AG04449 (cell line): ENCODE measurements around the gene OSGIN1.

Source experiments
- CTCF ChIA-PET: fragments of 350-600 bp; formaldehyde crosslinking; extraction: SDS; loops from one replicate; lab custom pipeline; 2021; ENCODE audit warnings: antibody characterized with exemption; lab: Yijun Ruan, JAX
- POLR2A ChIA-PET: fragments of 400-600, 350-600 bp; formaldehyde crosslinking; extraction: SDS; loops from one replicate; lab custom pipeline; 2020; ENCODE audit warnings: antibody characterized with exemption, inconsistent platforms; lab: Yijun Ruan, JAX
- DNase-seq: peaks from one replicate; pipeline ENCODE4 v3.0.0-alpha.2; 2010; ENCODE audit warnings: low read depth, low spot score
- H3K4me3 ChIP-seq: 2 replicates; pipeline ENCODE4 v1.5.1; 2011; ENCODE audit warnings: low read depth, mild to moderate bottlenecking, control low read depth, low read length
- TF ChIP-seq, protein P1 (sequence below): IDR thresholded peaks from one replicate; pipeline ENCODE4 v1.5.1; 2011; ENCODE audit warnings: mild to moderate bottlenecking, moderate library complexity, low read length, control low read depth, inconsistent platforms; ENCODE audit not compliant: insufficient read depth; ENCODE audit errors: missing control alignments

OSGIN1 gene

DNA sequence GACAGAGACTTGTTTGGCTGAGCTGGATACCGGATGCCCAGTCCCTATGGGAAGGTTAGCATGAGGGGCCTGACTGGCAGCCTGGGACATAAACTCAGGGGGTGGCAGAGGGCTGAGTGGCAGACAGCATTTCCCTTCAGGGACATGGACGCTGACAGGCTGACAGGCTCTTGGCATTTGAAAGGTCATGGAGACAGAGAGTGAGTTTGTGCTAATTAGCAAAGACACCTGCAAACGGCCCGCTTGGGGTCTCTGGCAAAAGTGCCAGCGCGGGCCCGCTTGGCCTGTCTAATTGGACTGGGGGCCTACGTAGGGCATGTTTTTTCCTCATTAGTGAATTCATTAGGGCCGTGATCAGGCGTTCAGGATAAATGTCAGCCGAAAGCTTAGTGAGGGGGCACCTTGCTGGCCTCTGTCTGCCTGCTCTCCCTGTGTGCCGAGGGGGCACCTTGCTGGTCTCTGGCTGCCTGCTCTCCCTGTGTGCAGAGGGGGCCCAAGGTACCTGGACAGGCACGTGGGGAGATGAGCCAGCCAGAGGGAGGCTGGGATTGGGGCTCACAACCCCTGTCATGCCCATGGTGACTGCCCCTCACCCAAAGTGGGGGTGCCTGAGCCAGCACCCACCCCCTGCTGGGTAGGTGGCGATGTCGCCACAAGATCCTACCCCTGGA lies 22.7 kb downstream of the OSGIN1 start:
- POLR2A ChIA-PET, result no interaction called here
- no peak overlapping the region for H3K4me3 ChIP-seq
- TF ChIP-seq, protein P1, sequence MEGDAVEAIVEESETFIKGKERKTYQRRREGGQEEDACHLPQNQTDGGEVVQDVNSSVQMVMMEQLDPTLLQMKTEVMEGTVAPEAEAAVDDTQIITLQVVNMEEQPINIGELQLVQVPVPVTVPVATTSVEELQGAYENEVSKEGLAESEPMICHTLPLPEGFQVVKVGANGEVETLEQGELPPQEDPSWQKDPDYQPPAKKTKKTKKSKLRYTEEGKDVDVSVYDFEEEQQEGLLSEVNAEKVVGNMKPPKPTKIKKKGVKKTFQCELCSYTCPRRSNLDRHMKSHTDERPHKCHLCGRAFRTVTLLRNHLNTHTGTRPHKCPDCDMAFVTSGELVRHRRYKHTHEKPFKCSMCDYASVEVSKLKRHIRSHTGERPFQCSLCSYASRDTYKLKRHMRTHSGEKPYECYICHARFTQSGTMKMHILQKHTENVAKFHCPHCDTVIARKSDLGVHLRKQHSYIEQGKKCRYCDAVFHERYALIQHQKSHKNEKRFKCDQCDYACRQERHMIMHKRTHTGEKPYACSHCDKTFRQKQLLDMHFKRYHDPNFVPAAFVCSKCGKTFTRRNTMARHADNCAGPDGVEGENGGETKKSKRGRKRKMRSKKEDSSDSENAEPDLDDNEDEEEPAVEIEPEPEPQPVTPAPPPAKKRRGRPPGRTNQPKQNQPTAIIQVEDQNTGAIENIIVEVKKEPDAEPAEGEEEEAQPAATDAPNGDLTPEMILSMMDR, result no peak
- no peak for DNase-seq
- CTCF ChIA-PET, result interaction anchor here (5.9 kb wide), 1 partner anchor 91 kb away, joined by 42 read pairs; no protein-coding TSS in a partner anchor

DNA sequence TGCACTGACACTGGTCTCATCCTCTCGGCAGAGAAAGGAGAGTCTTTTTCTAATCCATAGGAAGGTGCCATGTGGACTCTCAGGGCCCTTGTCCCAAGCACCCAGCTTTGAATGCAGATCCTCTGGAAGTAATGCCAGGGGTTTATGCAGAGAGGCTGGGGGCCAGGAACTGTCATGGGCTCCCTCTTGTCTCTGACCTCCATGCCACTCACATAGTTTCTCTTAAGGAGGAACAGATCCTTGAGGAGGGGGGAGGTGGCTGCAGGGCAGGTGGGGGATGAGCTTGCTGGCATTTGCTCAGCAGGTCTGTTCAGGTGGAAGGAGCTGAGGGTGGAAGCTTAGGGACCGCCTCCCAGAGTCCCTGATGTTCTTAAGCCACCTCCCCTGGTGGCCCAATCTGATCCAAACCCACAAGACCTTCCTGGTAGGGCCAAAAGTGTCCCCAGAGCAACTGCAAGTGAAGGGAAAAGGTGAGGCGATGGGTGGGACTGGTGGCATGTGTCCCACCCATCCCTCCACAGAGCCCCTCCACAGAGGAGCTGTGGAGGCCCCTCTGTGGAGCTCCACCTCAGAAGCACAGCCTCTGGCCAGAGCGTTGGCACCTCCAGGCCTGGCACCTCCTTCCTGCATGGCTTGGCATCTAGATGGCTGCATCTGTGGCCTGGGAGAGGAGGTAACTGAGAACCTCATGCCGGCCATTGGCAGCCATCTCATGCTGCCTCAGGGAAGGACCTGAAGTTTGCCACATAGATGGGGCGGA lies 24.2 kb downstream of the OSGIN1 start:
- POLR2A ChIA-PET, result no interaction called here
- no peak overlapping the region for H3K4me3 ChIP-seq
- DNase-seq, result no peak
- TF ChIP-seq, protein P1, result no peak
- CTCF ChIA-PET, result interaction anchor here (0.8 to 5.9 kb wide), 3 partner anchors 11 to 89 kb away, joined by 3 to 42 read pairs (median 4); no protein-coding TSS in a partner anchor

DNA sequence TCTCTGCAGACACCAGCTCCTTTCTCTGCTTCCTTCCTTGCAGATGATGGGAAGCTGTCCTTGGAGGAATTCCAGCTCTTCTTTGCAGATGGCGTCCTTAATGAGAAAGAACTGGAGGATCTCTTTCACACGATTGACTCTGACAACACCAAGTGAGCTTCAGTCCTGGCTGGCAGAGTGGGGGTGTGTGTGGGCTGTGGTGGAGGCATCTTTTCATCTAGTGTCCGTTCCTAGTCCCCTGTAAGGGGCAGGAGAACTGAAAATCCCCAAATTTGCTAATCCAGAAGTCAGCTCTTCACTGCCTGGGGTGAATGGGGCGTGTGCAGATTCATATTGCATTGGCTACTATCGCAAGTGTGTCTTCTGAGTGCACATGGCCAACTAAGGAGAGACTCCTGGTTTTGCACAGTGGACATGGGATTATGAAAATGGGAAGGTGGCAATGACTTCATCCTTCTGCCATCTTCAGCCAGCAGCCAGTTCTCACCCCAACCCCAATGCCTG lies 25.4 kb downstream of the OSGIN1 start:
- POLR2A ChIA-PET, result no interaction called here
- DNase-seq, result no peak
- H3K4me3 ChIP-seq, result no peak overlapping the region
- TF ChIP-seq, protein P1, result no peak
- CTCF ChIA-PET, result interaction anchor here (0.8 to 5.9 kb wide), 6 partner anchors 12 to 88 kb away, joined by 3 to 42 read pairs (median 4); no protein-coding TSS in a partner anchor

DNA sequence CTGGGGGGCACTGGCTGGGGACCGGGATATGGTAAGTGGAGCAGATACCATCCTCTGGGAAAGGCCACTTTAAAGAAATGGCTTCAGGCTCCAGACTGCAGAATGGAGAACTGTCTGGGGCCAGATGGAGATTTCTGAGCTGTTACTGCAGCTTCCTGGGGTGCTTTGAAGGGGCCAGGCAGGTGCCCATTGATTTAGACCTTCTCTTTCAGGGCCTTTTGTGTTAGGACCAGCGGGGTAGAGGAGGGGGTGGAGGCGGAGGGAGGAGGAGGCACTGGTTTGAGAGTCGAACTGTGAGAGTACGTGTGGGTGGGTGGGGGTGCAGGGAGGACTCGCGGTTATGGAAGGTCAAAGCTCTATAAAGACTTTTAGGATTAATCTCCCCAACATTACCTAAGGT lies 26.4 kb downstream of the OSGIN1 start:
- no peak for DNase-seq
- TF ChIP-seq, protein P1, result no peak
- no peak overlapping the region for H3K4me3 ChIP-seq
- ChIA-PET POLR2A (no interaction called here), CTCF (interaction anchor here (1.1 to 5.9 kb wide), 3 partner anchors 21 to 87 kb away, joined by 3 to 42 read pairs (median 4); no protein-coding TSS in a partner anchor)

DNA sequence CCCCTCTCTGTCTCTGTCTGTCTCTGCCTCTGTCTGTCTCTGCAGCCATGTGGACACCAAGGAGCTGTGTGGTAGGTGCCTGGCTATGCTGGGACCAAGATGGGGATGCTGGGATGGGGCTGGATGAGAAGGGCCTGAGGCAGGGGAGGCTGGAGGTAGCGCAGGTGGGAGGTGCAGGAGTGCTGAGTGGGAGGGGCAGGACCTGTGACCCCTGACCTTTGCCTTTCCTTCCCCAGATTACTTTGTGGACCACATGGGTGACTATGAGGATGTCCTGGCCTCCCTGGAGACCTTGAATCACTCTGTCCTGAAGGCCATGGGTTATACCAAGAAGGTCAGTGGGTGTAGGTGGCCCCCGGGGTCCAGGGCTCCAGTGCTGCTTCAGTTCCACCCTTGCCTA lies 27.8 kb downstream of the OSGIN1 start:
- TF ChIP-seq, protein P1, result no peak
- no peak overlapping the region for H3K4me3 ChIP-seq
- DNase-seq, result no peak
- ChIA-PET CTCF (interaction anchor here (5.9 kb wide), 1 partner anchor 86 kb away, joined by 42 read pairs; no protein-coding TSS in a partner anchor), POLR2A (interaction anchor here (0.7 kb wide), 1 partner anchor 143 kb away, joined by 3 read pairs; no protein-coding TSS in a partner anchor)
